ENCODE data around the gene CYP39A1. TPM values are rescaled to one million over a fixed set of nuclear protein-coding genes. Genes with fewer than 3 reads are reported as not detected.

The CYP39A1 gene
- total RNA-seq = 18.6 TPM

GRCh38 chr6:46652603-46653438 lies at the start of gene CYP39A1, which contains the start of gene SLC25A27:
Gene CYP39A1 (minus strand): TSS chr6:46652818. CDS start chr6:46652582, 236 bp downstream.
Gene SLC25A27 (plus strand): TSS chr6:46652975. CDS start chr6:46653193, 218 bp downstream.

GRCh38 chr6:46687619-46688097 lies 35.0 kb upstream of the CYP39A1 start, which contains the start of gene TDRD6:
Gene TDRD6 (plus strand): TSS chr6:46687885. CDS start chr6:46688129, 244 bp downstream.

Other genes starting within 250 kb of the CYP39A1 start
- 37.3 TPM for gene RCAN2, start 161.4 kb downstream of the CYP39A1 start, total RNA-seq
- 97.2 TPM for gene SLC25A27, start 157 bp upstream of the CYP39A1 start, total RNA-seq
- 2.6 TPM for gene TDRD6, start 35.1 kb upstream of the CYP39A1 start, total RNA-seq
- gene PLA2G7, start 82.6 kb upstream of the CYP39A1 start, total RNA-seq = 1.9 TPM
- gene ANKRD66, start 94.1 kb upstream of the CYP39A1 start, total RNA-seq = not detected
- not detected for gene MEP1A, start 140.6 kb upstream of the CYP39A1 start, total RNA-seq

Data from camera-type eye (tissue), 1 donor.